ENCODE measurements around the gene PIGV.

PIGV gene

GRCh38 chr1:26787706-26788514 lies at the start of gene PIGV:
Gene PIGV, plus strand, starts transcription at chr1:26787950. Its CDS starts 2,866 bp downstream, at chr1:26790816.
- DNase-seq, result peak; percentile 94

- DNase-seq, result no peak
Observed at GRCh38 chr1:26739329-26739914, 48.3 kb upstream of the PIGV start.

DNA sequence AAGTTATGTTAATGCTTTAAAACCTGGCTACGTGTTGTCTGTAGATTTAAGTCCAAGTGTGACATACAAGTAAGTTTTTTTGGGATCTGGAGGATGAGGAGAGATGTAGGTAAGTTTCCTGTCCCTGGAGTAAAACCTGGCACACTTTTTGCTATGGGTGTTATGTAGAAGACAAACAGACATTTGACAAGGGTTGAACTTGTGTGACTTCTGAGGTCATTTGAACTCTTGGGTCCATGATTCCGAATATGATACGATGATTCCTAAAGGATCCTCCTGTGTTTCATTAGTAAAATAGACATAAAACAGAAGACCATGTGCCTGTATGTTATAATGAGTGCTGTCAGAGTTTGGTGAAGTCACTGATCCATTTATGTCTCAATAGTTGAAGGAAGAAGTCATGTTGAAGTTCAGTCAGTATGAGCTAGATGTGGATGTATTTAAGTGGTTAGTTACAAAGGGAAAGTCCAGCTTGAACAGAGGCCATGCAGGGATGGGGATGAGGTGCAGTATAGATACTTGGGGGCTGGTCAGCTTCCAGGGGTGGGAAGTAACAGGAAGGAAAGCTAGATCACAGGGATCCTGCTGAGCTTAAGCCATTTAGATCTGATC lies 47.6 kb upstream of the PIGV start:
- no peak for DNase-seq

DNA sequence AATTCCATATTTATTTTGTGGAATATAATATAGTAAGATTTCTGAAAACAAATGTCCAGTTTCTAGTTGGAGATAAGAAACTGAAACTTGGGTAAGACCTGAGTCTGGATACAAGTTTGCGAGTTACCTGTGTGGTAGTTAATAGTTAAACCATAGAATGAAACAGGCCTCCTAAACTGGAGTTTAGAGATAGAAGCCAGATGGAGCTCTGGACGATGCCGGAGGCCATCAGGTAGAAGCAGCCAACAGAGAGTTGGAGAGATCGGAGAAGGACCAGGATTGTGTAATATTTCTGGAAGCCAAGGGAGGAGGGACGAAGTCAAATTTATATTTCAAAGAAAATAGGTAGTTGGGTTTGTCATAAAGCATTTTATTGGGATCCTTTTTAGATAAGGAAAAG lies 46.8 kb upstream of the PIGV start:
- no peak for DNase-seq

DNA sequence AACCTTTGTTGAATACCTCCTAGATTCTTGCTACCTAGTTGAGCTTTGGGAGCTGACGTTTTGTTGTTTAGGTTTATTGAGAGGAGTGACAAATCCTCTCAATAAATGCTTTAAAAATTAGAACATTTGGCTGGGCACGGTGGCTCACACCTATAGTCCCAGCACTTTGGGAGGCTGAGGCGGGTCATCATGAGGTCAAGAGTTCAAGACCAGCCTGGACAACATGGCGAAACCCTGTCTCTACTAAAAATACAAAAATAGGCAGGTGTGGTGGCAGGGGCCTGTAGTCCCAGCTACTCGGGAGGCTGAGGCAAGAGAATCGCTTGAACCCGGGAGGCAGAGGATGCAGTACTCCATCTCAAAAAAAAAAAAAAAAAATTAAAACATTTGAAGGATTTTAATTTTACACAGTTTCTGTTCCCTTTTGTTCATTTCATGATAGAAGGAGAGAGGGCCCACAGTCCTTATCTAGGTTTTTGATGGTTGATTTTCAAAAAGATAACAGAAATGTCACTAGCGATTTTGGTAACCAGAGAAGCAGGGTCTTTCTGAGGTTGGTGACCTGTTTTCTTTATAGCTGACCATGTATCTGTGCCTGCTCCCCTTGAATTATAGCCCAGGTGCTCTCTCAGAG lies 44.2 kb upstream of the PIGV start:
- DNase-seq, result no peak

DNA sequence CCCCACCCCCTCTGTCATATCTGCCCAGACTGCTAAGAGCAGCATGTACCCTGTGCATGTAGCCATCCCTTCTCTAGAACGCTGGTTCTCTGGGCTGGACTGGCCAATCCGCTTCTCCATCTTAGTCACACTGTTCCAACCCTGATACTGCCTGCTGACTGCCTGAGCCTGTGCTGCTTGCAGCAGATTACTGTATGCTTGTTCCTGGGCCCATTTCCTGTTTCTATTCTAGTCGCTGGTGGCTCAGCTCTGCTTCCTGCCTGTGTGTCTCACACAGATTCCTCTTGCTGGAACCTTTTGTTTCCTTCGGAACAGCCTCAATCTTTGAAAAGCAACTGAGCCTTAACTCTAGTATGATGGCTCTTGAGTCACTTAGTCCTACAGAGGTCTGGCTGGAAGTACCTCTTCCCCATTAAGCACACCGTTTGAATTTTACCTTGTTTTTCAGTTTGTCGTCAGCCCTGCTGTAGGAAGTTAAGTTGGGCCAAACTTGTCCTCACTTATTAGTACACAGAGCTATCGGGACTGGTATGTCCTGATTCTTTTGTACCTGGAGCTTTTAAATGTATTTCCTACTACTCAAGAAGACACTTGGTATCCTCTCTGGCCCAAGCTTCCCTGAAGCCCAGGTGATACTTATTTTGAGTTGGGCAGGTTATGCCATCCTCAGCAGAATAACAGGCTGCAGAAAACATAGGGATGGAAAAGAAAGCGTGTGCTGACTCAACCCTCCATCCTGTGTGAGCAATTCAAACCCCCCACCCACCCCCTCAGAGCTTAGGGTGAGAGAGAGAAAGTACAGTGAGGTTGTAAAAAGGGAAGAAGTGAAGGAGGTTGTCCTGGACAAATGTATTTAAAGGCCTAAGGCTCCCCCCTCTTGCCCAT lies 43.4 kb upstream of the PIGV start:
- DNase-seq, result peak; percentile 59

DNA sequence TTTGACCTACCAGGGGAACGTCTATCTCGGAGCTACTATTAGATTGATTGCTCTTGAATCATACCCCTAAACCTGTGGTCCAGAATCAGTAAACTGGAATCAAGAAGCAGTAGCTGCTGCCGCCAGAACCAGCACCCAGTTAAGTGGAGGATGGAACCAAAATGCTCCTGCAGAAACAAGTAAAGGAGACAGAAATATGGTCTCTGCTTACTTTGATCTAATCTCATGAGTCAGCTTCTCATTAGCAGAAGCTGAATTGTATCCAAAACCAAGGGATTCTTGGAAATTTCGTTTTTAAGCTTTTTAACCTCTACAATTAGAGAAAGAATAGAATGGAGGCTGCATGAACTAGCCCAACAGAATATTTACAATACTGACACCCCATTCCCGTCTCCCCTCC lies 42.6 kb upstream of the PIGV start:
- DNase-seq, result no peak

GRCh38 chr1:26747048-26747447 lies 40.7 kb upstream of the PIGV start:
- no peak for DNase-seq

DNA sequence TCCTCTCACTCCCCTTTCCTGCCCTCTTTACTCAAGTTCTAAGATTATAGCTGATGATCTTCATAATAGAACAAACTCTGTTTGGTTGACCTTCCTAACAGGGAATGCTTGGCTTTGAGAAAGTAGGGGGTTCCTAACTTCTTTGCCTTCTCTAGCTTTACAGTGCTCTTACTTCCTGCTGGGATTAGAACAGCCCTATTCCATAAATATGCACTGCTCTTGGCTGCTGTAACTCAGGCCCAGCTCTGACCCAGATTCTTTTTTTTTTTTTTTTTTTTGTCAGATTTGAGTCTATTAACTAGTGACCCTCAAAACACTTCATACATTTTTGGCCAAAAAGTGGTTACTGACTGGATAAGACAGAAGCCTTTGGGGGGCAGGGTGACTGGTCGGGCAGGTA lies 39.4 kb upstream of the PIGV start:
- DNase-seq, result no peak

GRCh38 chr1:26749458-26749857 lies 38.3 kb upstream of the PIGV start:
- DNase-seq, result no peak

DNA sequence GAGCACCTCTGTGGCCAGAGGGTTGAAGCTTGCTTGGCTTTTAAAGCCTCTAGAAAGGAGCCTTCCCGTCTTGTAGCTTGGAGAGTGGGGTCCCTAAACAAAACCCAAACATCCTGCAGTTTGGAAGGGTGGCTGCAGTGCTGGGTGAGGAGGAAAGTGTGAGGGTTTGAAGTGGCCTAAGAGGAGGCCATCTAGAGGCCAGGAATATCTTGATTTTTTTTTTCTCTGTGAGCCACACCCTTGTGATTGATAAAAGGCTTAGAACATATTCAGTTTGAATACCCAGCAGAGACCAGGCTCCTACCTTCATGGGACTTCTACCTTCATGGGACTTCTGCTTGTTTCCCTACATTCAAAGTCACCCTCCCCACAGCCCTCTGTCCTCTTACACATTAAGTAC lies 37.3 kb upstream of the PIGV start:
- no peak for DNase-seq

DNA sequence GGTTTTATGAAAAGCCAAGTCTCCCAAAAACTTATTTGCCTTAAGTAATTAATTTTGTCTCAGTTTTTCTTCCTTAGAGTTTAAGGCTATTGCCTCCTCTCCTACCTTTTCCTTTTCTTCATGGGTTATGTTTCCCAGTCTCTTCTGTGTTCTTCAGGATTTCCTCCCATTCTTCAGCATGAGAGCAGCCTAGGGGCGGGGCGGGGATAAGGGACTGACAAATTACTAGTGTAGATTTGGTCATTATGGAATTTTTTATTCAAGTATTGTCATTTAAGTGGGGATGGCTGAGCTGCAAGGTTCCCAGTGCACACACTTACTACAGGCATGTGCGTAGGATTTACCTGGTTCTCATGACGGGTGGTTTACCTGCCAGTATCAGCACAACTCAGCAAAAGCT lies 35.2 kb upstream of the PIGV start:
- no peak for DNase-seq

GRCh38 chr1:26754086-26754874 lies 33.5 kb upstream of the PIGV start:
- no peak for DNase-seq

GRCh38 chr1:26758358-26758757 lies 29.4 kb upstream of the PIGV start:
- no peak for DNase-seq

DNA sequence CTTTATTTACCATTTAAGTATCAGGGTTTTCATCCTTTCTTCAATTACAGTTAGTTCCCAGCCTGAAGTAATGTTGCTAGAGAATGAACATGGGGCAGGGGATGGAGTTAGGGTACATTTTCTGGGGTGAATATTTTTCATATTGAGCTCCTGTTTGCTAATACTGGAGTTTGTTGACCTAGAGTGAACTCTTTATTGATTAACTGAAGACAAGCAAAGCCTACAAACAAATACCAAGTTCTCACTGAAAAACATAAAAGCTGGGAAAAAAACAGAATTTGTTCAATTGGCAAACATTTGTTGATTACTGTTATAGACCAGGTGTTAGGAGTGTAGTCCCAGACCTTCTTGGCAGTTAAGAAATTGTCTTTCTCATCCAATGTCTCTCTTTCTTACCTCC lies 28.2 kb upstream of the PIGV start:
- DNase-seq, result no peak

DNA sequence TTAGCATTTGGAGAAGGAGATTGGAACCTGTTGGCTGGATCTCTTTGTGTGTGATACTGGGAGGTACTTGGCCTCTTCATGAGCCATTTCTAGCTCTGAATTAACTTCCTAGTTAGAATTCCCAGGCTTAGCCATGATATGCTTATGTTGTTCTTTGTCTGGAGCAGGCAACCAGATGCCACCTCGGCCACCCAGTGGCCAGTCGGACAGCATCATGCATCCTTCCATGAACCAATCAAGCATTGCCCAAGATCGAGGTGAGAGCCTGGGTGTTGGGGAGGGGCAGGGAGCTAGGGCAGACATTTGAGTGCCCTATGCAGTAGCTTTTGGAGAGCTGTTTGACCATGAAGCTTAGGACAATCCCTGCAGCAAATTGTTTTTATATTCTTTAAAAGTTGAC lies 26.5 kb upstream of the PIGV start:
- no peak for DNase-seq

GRCh38 chr1:26767714-26768113 lies 20.0 kb upstream of the PIGV start:
- DNase-seq, result no peak

- DNase-seq, result peak; percentile 47
Observed at GRCh38 chr1:26768755-26769154, 19.0 kb upstream of the PIGV start.

- no peak for DNase-seq
Observed at GRCh38 chr1:26771285-26771642, 16.5 kb upstream of the PIGV start.

DNA sequence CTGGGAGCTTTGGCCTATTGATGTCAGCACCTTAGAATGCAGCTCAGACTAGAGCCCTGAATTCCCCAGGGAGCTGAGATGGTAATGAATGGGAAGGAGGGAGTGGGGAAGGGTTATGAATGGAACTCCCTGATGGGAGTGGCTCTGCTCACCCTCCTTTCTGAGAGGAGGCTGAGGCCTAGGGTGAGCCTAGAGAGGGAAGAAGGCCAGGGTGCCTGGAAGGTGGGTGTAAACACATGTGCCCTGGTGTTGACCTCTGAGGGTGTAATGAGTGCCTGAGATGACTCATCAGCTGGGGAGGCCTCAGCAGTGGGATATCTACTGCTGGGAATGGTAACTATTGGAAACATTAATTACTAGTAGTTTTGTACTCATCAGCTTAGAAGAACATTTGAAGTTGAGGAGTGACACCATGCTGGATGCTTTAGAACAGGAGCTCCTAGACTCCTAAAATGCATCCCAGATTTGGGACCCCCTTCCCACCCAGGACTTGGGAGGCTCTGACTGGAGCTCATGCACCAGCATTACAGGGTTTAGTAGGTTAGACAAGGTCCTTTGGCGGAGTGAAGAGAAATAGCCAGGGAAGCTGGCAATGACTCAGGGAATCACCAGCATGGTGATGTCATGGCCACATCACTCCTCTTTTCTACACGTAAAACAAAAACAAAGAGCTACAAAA lies 16.0 kb upstream of the PIGV start:
- no peak for DNase-seq

DNA sequence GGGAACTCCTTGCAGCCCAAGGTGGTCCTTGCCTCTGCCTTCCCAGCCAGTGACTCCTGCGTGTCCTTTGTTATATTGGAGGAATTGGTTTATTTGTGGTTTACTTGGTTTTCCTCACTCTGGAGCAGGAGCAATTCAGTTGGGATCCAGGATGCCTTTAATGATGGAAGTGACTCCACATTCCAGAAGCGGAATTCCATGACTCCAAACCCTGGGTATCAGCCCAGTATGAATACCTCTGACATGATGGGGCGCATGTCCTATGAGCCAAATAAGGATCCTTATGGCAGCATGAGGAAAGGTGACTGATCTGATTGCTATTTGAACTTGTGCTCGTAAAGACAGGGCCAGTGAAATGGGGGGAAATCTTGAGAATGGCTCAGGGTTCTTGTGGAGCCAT lies 15.1 kb upstream of the PIGV start:
- no peak for DNase-seq

Data from right hindlimb (tissue), 1 donor.